T-helper 17 cell (primary cell): Measurements from ENCODE around the gene MBD3L1. TPM values are rescaled to one million over a fixed set of nuclear protein-coding genes. Genes with fewer than 3 reads are reported as not detected.
A peak's percentile ranks its signal among the peaks of the same experiment; 100 is the strongest.

Experiments
- ATAC-seq: fragments of 150-1000 bp; cut with Tn5 transposase; 2 replicates; pipeline ENCODE4 v1.10.0; 2021; ENCODE audit warnings: mild to moderate bottlenecking, moderate library complexity
- DNase-seq, 3 donors: peaks; one replicate each; pipeline versions ENCODE4 v3.0.0 to v3.0.0-alpha.2; 2020 to 2021
- H3K9me3 ChIP-seq: one replicate; pipeline ENCODE4 v1.7.0; 2013; ENCODE audit warnings: low read length, mild to moderate bottlenecking; ENCODE audit not compliant: control insufficient read depth, poor library complexity, severe bottlenecking
- H3K27ac Mint-ChIP-seq: one replicate; pipeline ENCODE4 v1.8.0; 2022; ENCODE audit warnings: mild to moderate bottlenecking, moderate library complexity, mixed read lengths
- H3K27me3 Mint-ChIP-seq: one replicate; pipeline ENCODE4 v1.8.0; 2022; ENCODE audit warnings: mixed read lengths
- H3K36me3 Mint-ChIP-seq: one replicate; pipeline ENCODE4 v1.8.0; 2022; ENCODE audit warnings: low read depth, mixed read lengths
- H3K4me1 Mint-ChIP-seq: one replicate; pipeline ENCODE4 v1.8.0; 2022; ENCODE audit warnings: mild to moderate bottlenecking, mixed read lengths
- H3K4me3 Mint-ChIP-seq: one replicate; pipeline ENCODE4 v1.8.0; 2022; ENCODE audit warnings: mild to moderate bottlenecking, moderate library complexity, mixed read lengths
- total RNA-seq, 4 donors: library from RNA in 2 of 4; stranded (reverse) in 2 of 4; gene quantifications; one replicate each; pipeline ENCODE4 v1.2.3 and lab custom pipeline; 2022 to 2026

The MBD3L1 gene
- total RNA-seq = not detected
- 0 reads per million in 2 donors for total RNA-seq (lab: John Stamatoyannopoulos, UW)

GRCh38 chr19:8832132-8833021 is at the start of gene MBD3L1, which contains the start of gene ZNF558:
Gene MBD3L1, plus strand, starts transcription at chr19:8832377. Its CDS starts 10,302 bp downstream, at chr19:8842679.
Gene ZNF558, minus strand, starts transcription at chr19:8832304. Its CDS starts 9,645 bp downstream, at chr19:8822659.
- peak; percentile 98 to 99 (median 99) for DNase-seq
- peaks cover 21% of the 10 kb centered on the region for H3K4me1 Mint-ChIP-seq
- H3K27ac Mint-ChIP-seq = peak within 1 kb of the TSS; percentile 89

GRCh38 chr19:8794823-8795222 is 37.4 kb upstream of the MBD3L1 start:
- H3K27ac Mint-ChIP-seq = no peak overlapping the region
- DNase-seq = no peak
- H3K36me3 Mint-ChIP-seq = no peaks in the 10 kb centered on the region
- no peaks in the 10 kb centered on the region for H3K27me3 Mint-ChIP-seq
- no peaks in the 10 kb centered on the region for H3K9me3 ChIP-seq
- no peaks in the 10 kb centered on the region for H3K4me1 Mint-ChIP-seq
- H3K4me3 Mint-ChIP-seq = no peak overlapping the region
- no peak for ATAC-seq

More at GRCh38 chr19:8832132-8833021, at the start of gene MBD3L1, which contains the start of gene ZNF558:
- ATAC-seq = peak; percentile 89
- H3K9me3 ChIP-seq = no peaks in the 10 kb centered on the region
- Mint-ChIP-seq H3K36me3 (no peaks in the 10 kb centered on the region), H3K4me3 (peak within 1 kb of the TSS; percentile 89), H3K27me3 (no peaks in the 10 kb centered on the region)

DNA sequence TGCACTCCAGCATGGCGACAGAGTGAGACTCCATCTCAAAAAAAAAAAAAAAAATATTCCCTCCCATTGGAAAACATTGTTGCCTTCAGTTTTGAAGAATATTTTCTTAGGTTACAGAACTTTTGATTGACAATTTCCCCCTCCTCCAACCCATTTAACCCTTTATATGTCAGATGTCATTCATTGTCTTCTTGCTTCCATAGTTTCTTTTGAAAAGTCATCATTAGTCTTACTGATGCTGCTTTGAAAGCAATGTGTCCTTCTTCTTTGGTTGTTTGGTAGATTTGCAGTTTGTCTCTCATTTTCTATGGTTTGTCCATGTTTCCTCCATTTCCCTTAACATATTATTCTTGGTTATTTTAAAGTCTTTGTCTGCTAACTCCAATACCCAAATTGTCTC is 25.5 kb upstream of the MBD3L1 start:
- H3K4me1 Mint-ChIP-seq = no peaks in the 10 kb centered on the region
- no peak overlapping the region for H3K4me3 Mint-ChIP-seq
- ATAC-seq (no peak), DNase-seq (no peak)
- H3K36me3 Mint-ChIP-seq = peaks cover 4% of the 10 kb centered on the region
- no peaks in the 10 kb centered on the region for H3K27me3 Mint-ChIP-seq
- no peak overlapping the region for H3K27ac Mint-ChIP-seq
- H3K9me3 ChIP-seq = peaks cover 29% of the 10 kb centered on the region

DNA sequence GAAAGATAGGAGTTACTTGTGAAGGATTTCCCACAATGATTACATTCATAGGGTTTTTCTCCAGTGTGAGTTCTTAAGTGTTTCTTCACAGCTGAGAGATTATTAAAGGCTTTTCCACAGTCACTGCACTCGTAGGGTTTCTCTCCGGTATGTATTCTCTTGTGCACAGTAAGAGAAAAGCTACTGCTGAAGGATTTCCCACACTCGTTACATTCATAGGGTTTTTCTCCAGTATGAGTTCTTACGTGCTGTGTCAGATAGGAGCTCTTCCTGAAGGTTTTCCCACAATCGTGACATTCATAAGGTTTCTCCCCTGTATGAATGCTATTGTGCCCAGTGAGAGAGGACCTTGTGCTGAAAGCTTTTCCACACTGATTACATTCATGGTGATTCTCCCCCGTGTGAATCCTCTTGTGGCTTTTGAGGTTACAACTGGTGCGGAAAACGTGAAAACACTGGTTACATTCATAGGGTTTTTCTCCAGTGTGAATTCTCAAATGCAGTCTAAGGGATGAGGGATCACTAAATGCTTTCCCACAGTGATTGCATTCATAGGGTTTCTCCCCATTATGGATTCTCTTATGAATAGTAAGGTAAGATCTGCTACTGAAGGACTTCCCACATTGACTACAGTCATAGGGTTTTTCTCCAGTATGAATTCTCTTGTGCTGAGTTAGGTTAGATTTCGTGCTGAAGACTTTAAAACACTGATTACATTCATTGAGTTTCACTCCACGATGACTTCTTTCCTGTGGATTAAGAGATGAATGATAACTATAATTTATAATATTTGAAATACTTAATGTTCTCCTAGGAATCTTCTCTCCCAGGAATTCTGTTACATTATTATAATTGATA is 20.6 kb upstream of the MBD3L1 start:
- Mint-ChIP-seq H3K4me1 (no peaks in the 10 kb centered on the region), H3K27ac (no peak overlapping the region), H3K27me3 (no peaks in the 10 kb centered on the region), H3K4me3 (no peak overlapping the region), H3K36me3 (peaks cover 14% of the 10 kb centered on the region)
- ATAC-seq = no peak
- H3K9me3 ChIP-seq = peaks cover 58% of the 10 kb centered on the region
- DNase-seq = no peak

GRCh38 chr19:8814176-8814575 is 18.0 kb upstream of the MBD3L1 start:
- peaks cover 52% of the 10 kb centered on the region for H3K9me3 ChIP-seq
- H3K4me1 Mint-ChIP-seq = no peaks in the 10 kb centered on the region
- no peak overlapping the region for H3K27ac Mint-ChIP-seq
- ATAC-seq (no peak), DNase-seq (no peak)
- no peaks in the 10 kb centered on the region for H3K27me3 Mint-ChIP-seq
- peaks cover 14% of the 10 kb centered on the region for H3K36me3 Mint-ChIP-seq
- H3K4me3 Mint-ChIP-seq = no peak overlapping the region

DNA sequence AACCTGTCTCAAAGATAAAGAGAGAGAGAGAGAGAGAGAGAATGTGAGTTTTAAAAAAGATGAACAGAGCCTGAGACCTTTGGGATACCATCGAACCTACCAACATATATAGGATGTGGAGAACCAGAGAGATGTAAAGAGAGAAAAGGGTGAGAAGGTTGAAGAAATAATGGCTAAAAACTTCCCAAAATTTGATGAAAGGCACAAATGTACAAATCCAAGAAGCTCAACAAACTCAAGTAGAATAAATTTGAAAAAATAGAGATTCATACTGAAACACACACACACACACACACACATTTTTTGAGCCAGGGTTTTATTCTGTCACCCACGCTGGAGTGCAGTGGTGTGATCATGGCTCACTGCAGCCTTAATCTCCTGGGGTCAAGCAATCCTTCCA is 16.4 kb upstream of the MBD3L1 start:
- H3K9me3 ChIP-seq = peaks cover 47% of the 10 kb centered on the region
- Mint-ChIP-seq H3K36me3 (peaks cover 21% of the 10 kb centered on the region), H3K27me3 (no peaks in the 10 kb centered on the region), H3K4me3 (no peak overlapping the region), H3K27ac (no peak overlapping the region), H3K4me1 (no peaks in the 10 kb centered on the region)
- ATAC-seq (no peak), DNase-seq (no peak)

DNA sequence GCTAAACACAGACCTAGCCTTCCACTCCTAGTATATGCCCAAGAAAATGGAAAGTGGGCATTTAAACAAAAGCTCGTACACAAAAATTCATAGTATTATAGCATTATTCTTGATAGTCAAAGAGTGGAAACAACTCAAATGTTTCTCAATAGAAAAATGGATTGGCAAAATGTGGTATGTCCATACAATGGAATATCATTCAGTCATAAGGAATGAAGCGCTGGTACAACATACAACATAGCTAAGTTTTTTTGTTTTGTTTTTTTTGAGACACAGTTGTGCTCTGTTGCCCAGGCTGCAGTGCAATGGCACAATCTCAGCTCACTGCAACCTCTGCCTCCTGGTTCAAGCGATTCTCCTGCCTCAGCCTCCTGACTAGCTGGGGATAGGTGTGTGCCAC is 11.9 kb upstream of the MBD3L1 start:
- no peak overlapping the region for H3K4me3 Mint-ChIP-seq
- H3K4me1 Mint-ChIP-seq = no peaks in the 10 kb centered on the region
- H3K27ac Mint-ChIP-seq = no peak overlapping the region
- ATAC-seq (no peak), DNase-seq (no peak)
- peaks cover 12% of the 10 kb centered on the region for H3K9me3 ChIP-seq
- H3K36me3 Mint-ChIP-seq = peaks cover 25% of the 10 kb centered on the region
- H3K27me3 Mint-ChIP-seq = no peaks in the 10 kb centered on the region

GRCh38 chr19:8821748-8822241 is 10.4 kb upstream of the MBD3L1 start:
- no peak overlapping the region for H3K27ac Mint-ChIP-seq

GRCh38 chr19:8826371-8826770 is 5.8 kb upstream of the MBD3L1 start:
- H3K36me3 Mint-ChIP-seq = peaks cover 14% of the 10 kb centered on the region
- H3K4me3 Mint-ChIP-seq = no peak overlapping the region
- H3K27me3 Mint-ChIP-seq = no peaks in the 10 kb centered on the region
- no peak for DNase-seq
- H3K4me1 Mint-ChIP-seq = peaks cover 9% of the 10 kb centered on the region
- ATAC-seq = no peak
- no peak overlapping the region for H3K27ac Mint-ChIP-seq
- no peaks in the 10 kb centered on the region for H3K9me3 ChIP-seq

More at GRCh38 chr19:8821748-8822241, 10.4 kb upstream of the MBD3L1 start:
- Mint-ChIP-seq H3K4me3 (no peak overlapping the region), H3K4me1 (peaks cover 3% of the 10 kb centered on the region), H3K36me3 (peaks cover 25% of the 10 kb centered on the region), H3K27me3 (no peaks in the 10 kb centered on the region)
- ATAC-seq (no peak), DNase-seq (no peak)
- H3K9me3 ChIP-seq = no peaks in the 10 kb centered on the region

DNA sequence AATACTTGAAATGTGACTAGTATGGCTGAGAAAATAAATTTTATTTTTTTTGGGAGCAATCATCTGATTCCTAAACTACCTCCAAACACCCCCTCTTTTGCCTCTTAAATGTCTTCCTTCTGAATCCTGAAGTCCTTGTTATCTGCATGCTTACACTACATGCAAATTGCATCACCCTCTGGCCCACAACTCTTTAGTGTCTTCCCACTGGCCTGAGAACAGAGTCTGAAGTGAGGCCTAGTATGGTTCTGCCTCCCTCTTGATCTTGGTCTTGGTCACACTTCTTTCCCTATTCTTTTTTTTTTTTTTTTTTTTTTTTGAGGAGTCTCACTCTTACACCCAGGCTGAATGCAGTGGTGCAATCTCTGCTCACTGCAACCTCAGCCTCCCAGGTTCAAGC is 4.9 kb upstream of the MBD3L1 start:
- Mint-ChIP-seq H3K27me3 (no peaks in the 10 kb centered on the region), H3K4me3 (no peak overlapping the region), H3K4me1 (peaks cover 14% of the 10 kb centered on the region), H3K27ac (no peak overlapping the region), H3K36me3 (peaks cover 11% of the 10 kb centered on the region)
- no peaks in the 10 kb centered on the region for H3K9me3 ChIP-seq
- ATAC-seq (no peak), DNase-seq (no peak)

DNA sequence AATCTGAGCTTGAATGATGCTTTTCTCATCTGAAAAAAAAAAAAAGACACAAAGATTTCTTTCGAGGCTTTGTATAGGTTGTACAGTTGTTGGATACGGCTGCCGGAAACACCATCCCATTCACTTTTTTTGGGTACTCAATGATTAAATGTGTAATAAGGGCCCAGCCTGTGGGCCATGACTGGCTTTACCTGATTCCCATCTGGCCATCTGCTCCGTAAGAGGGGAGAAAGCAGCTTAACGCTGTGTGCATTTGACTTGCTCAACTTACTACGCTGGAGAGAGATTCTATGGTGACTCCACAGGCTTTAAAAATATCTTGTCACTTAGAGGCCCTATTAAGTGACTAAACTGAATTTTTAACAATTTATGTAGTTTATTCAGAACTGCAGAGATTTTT is 804 bp upstream of the MBD3L1 start:
- no peaks in the 10 kb centered on the region for H3K27me3 Mint-ChIP-seq
- no peak for ATAC-seq

DNA sequence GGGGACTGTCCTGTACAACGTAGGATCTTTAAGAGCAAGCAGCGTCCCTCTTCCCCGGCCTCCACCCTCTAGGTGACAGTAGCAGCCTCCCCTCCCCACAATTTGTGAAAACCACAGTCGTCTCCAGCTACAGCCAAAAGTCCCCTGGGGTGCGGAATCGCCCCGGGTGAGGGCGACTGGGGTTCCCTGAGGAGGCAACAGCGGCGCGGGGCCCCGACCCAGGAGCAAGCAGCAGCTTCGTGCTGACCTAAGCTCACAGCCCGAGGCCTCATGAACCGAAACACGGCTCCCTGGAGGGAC is 395 bp upstream of the MBD3L1 start:
- DNase-seq (no peak), ATAC-seq (peak; percentile 0)
- no peaks in the 10 kb centered on the region for H3K27me3 Mint-ChIP-seq
- no peaks in the 10 kb centered on the region for H3K36me3 Mint-ChIP-seq
- peaks cover 21% of the 10 kb centered on the region for H3K4me1 Mint-ChIP-seq
- H3K27ac Mint-ChIP-seq = peak overlapping the region; percentile 89
- H3K9me3 ChIP-seq = no peaks in the 10 kb centered on the region
- H3K4me3 Mint-ChIP-seq = peak overlapping the region; percentile 89

More for the DNA sequence above, 804 bp upstream of the MBD3L1 start:
- no peaks in the 10 kb centered on the region for H3K36me3 Mint-ChIP-seq
- no peaks in the 10 kb centered on the region for H3K9me3 ChIP-seq
- peaks cover 21% of the 10 kb centered on the region for H3K4me1 Mint-ChIP-seq
- H3K27ac Mint-ChIP-seq = peak overlapping the region; percentile 89
- no peak for DNase-seq
- H3K4me3 Mint-ChIP-seq = peak overlapping the region; percentile 89

DNA sequence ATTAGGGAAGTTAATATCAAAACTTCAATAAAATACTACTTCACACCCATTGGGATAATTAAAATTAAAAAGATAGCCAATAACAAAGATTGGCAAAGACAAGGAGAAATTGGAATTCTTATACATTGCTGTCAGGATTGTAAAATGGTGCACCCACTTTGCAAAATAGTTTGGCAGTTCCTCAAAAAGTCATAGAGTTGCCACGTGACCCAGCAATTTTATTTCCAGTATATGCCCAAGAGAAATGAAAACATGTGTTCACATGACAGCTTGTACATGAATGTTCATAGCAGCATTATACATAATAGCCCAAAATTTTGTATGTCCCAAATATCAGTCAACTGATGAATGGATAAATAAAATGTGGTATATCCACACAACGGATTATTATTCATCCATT is 3.3 kb downstream of the MBD3L1 start:
- DNase-seq = no peak
- H3K27me3 Mint-ChIP-seq = no peaks in the 10 kb centered on the region
- H3K4me1 Mint-ChIP-seq = peaks cover 18% of the 10 kb centered on the region
- H3K36me3 Mint-ChIP-seq = no peaks in the 10 kb centered on the region
- H3K9me3 ChIP-seq = no peaks in the 10 kb centered on the region
- H3K27ac Mint-ChIP-seq = no peak overlapping the region
- no peak overlapping the region for H3K4me3 Mint-ChIP-seq
- ATAC-seq = no peak
